Astrocyte of the spinal cord (primary cell): Measurements from ENCODE around the gene MED19.

Experiments used
- DNase-seq: peaks from one replicate; pipeline ENCODE4 v3.0.0; 2011; ENCODE audit warnings: low read depth, low spot score
- H3K4me3 ChIP-seq: 2 replicates; pipeline ENCODE4 v1.5.1; 2011; ENCODE audit warnings: low read depth, mild to moderate bottlenecking, low read length, moderate library complexity
- in situ Hi-C: cut with HindIII; loops from 2 replicates; pipeline ENCODE4 v1.10.0; 2017; ENCODE audit warnings: low sequenced_read_pairs
- TF ChIP-seq, protein P1 (sequence below): IDR thresholded peaks from 2 replicates; pipeline ENCODE4 v1.5.1; 2012; ENCODE audit warnings: low read depth, mild to moderate bottlenecking, low read length, inconsistent platforms

MED19 gene

DNA sequence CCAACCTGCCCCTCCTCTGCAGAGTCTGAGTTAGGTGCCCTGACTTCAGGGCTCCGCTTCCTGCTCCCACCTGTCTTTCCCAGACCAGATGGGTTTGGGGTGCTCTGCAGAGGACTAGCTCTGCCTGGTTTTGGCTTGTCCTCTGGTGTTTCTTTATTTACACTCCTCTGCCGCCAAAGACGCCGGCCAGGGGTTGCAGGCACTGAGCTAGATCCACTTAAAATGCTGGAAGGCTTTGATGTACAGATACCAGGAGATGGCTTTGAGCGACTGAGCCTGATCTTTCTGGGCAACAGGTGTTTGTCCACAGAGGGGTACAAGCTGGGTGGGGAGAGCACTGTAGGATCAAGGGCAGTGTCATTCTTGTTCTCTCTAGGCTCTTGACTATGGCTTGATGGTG, 33.2 kb upstream of the MED19 start:
- H3K4me3 ChIP-seq: no peak overlapping the region
- TF ChIP-seq, protein P1, sequence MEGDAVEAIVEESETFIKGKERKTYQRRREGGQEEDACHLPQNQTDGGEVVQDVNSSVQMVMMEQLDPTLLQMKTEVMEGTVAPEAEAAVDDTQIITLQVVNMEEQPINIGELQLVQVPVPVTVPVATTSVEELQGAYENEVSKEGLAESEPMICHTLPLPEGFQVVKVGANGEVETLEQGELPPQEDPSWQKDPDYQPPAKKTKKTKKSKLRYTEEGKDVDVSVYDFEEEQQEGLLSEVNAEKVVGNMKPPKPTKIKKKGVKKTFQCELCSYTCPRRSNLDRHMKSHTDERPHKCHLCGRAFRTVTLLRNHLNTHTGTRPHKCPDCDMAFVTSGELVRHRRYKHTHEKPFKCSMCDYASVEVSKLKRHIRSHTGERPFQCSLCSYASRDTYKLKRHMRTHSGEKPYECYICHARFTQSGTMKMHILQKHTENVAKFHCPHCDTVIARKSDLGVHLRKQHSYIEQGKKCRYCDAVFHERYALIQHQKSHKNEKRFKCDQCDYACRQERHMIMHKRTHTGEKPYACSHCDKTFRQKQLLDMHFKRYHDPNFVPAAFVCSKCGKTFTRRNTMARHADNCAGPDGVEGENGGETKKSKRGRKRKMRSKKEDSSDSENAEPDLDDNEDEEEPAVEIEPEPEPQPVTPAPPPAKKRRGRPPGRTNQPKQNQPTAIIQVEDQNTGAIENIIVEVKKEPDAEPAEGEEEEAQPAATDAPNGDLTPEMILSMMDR: no peak
- in situ Hi-C loops: no loop called here
- DNase-seq: no peak

DNA sequence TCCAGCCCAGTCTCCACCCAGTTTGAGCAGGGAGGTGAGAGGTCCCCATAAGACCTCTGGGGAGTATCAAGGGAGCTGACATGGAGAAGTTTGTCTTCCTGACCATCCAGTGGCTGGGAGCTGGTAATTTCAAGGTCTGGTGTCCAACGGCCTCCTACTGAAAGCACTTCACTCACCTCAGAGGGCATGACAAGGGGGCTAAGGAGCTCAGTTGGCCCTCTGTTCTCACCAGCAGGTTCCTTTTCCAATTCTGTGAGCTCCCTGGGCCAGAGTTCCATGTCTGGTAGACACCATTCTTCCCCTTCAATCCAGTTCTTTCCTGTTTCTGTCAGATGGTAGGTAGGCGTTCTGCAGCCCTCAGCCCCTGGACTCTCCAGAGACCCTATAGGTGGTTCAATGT, 32.3 kb upstream of the MED19 start:
- in situ Hi-C loops: no loop called here
- no peak for DNase-seq
- TF ChIP-seq, protein P1: no peak
- no peak overlapping the region for H3K4me3 ChIP-seq

DNA sequence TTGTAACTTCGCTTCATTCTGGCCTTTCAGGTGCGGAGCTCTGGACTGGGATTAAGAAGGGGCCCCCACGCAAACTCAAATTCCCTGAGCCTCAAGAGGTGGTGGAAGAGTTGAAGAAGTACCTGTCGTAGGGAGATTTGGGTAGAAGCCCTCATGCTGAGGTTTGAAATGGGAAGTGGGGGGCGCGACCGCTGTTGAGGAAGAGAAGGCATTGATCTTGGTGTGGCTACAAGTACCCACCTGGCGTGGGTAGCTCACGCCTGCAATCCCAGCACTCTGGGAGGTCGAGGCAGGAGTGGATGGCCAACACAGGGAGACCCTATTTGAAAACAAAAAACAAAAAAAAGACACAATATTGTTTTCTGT, 30.1 kb upstream of the MED19 start:
- TF ChIP-seq, protein P1: no peak
- no peak for DNase-seq
- in situ Hi-C loops: no loop called here
- H3K4me3 ChIP-seq: peak overlapping the region; percentile 85

DNA sequence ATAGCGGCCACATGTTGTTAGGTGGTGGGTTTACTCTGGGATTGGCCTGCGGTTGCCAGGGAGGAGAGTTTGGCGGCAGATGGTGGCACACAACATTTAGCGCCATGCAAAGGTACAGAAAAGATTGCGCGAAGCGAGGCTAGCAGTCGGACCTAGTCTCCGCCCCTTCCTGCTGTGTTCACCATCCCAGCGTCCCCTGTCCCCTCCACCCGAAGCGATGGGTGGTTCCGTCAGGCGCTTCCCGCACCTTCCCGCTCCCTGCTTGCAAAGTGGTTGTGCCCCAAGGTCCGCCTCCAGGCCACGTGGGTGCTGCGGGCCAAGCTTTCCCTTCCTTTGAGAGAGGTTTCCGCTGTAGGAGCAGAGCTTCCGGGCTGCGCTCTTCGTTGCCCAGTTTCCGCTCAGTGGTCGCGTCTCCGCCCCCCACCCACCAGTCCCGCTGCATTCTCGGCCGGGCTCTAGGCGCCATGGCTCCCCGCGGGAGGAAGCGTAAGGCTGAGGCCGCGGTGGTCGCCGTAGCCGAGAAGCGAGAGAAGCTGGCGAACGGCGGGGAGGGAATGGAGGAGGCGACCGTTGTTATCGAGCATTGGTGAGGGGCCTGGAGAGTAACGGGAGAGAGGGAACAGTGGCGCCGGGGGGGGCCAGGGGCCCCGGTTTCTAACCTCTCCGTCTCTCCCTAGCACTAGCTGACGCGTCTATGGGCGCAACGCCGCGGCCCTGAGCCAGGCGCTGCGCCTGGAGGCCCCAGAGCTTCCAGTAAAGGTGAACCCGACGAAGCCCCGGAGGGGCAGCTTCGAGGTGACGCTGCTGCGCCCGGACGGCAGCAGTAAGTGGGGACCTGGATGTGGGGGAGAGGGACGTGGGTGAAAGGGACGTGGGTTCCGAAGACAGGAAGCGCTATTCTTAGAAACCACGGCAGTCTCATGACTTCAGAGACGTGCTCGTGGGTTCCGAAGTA, 29.4 kb upstream of the MED19 start, which contains the start of gene SELENOH:
SELENOH (plus strand) TSS at position 360 of the 955 bp plus-strand sequence; CDS start at position 465, 105 bp downstream.
- peak within 1 kb of the TSS; percentile 85 for H3K4me3 ChIP-seq
- DNase-seq: peak; percentile 98
- in situ Hi-C loops: no loop called here
- TF ChIP-seq, protein P1: no peak

DNA sequence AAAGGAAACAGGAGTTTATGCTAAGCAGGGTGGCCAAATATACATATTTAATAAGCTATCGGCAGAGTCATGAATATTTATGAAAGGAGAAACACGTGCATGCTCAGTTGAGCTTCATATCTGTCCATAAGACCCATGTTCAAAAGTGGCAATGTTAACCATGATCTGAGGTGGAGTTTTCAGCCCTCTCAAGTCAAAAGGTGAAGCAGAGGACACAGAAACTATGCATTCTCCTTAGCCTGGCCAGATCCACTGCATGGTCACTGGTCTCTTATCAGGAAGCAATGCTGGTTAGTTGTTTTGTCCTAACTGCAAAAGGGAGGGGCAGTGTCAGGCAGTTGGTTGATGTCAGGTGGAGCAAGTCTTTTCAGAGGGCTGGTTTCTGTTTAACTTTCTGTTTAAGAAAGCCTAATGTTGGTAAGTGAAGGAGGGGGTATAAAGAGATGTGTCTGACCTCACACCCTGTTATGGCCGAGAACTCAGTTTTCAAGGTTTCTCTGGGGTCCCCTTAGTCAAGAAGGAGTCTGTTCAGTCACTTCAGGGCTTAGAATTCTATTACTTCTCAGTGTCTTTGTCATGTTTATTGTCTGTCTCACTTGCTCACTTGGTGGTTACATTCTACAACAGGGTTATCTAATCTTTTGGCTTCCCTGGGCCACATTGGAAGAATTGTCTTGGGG, 23.7 kb upstream of the MED19 start:
- in situ Hi-C loops: no loop called here
- no peak for DNase-seq
- TF ChIP-seq, protein P1: no peak
- no peak overlapping the region for H3K4me3 ChIP-seq

DNA sequence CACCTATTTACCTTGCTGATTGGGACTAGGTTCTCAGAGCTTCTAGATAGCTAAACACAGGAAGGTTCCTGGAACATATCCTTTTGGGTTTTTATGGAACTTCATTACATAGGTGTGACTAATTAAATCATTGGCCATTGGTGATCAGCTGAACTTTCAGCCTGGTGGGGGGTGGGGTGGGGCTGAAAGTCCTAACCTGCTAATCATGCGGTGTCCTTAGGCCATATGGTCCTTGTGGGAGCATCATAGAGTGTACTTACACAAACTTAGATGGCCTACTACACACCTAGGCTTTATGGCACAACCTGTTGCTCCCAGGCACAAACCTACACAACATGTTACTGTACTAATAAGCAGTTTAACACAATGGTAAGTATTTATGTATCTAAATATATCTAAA, 20.6 kb upstream of the MED19 start:
- in situ Hi-C loops: no loop called here
- no peak overlapping the region for H3K4me3 ChIP-seq
- DNase-seq: no peak
- TF ChIP-seq, protein P1: no peak
